Lower lobe of right lung (tissue), 2 donors: ENCODE results near the gene CHD5. TPM values are rescaled to one million over a fixed set of nuclear protein-coding genes. Genes with fewer than 3 reads are reported as not detected.

Experiments
- ATAC-seq, 2 donors: fragments of 200-7000 bp; cut with Tn5 transposase; one replicate each; pipeline ENCODE4 v1.9.1; 2020 to 2022; ENCODE audit warnings: mild to moderate bottlenecking in 2 of 2, moderate library complexity in 2 of 2
- DNase-seq: peaks from one replicate; pipeline ENCODE4 v3.0.0-alpha.2; 2020
- H3K27ac ChIP-seq: fragments of 200-600 bp; one replicate; pipeline ENCODE4 v1.8.0; 2022
- H3K27me3 ChIP-seq: fragments of 200-600 bp; one replicate; pipeline ENCODE4 v1.8.0; 2022; ENCODE audit warnings: low read depth
- H3K36me3 ChIP-seq: fragments of 200-600 bp; one replicate; pipeline ENCODE4 v1.8.0; 2022; ENCODE audit warnings: mild to moderate bottlenecking
- H3K4me1 ChIP-seq: fragments of 200-600 bp; one replicate; pipeline ENCODE4 v1.8.0; 2022
- H3K4me3 ChIP-seq: fragments of 200-600 bp; one replicate; pipeline ENCODE4 v1.8.0; 2022; ENCODE audit warnings: mild to moderate bottlenecking
- H3K9me3 ChIP-seq: fragments of 200-600 bp; one replicate; pipeline ENCODE4 v1.8.0; 2022
- CTCF ChIP-seq: fragments of 200-600 bp; IDR thresholded peaks from one replicate; pipeline ENCODE4 v1.8.0; 2022; ENCODE audit warnings: antibody characterized with exemption, mild to moderate bottlenecking
- intact Hi-C: fragments of 100-400 bp; cut with DNase I; formaldehyde crosslinking; loops from one replicate; pipeline ENCODE4 v1.11.0; 2022
- total RNA-seq: library from RNA; stranded (reverse); fragmentation: NEBNext Ultra II Directional; extraction: Animal tissue kit (Norgen Biotek cat#: 25700); gene quantifications from one replicate; pipeline ENCODE4 v1.2.1, GENCODE V29; 2021
- donor health status: DM: no; HTN: yes; CAD: no; lungs with severe emphysema.

Gene CHD5
- total RNA-seq, 1 donor from 2014 or later: 0.56 TPM

- H3K9me3 ChIP-seq: no peaks in the 10 kb centered on the region
- H3K4me1 ChIP-seq: peaks cover 13% of the 10 kb centered on the region
- H3K4me3 ChIP-seq: no peak overlapping the region
- DNase-seq: no peak
- H3K27ac ChIP-seq: no peak overlapping the region
- ATAC-seq: no peak
- peaks cover 48% of the 10 kb centered on the region for H3K27me3 ChIP-seq
- intact Hi-C loops: no loop called here
- TF ChIP-seq CTCF: no peak
- peaks cover 5% of the 10 kb centered on the region for H3K36me3 ChIP-seq
Measured at GRCh38 chr1:6180707-6181311, 688 bp upstream of the CHD5 start.

- DNase-seq (no peak), ATAC-seq (no peak)
- Histone ChIP-seq H3K27ac (no peak overlapping the region), H3K36me3 (no peaks in the 10 kb centered on the region), H3K27me3 (peaks cover 48% of the 10 kb centered on the region), H3K4me1 (peaks cover 13% of the 10 kb centered on the region), H3K9me3 (no peaks in the 10 kb centered on the region), H3K4me3 (peak overlapping the region; percentile 17)
- intact Hi-C loops: no loop called here
- TF ChIP-seq CTCF: no peak
Measured at GRCh38 chr1:6179564-6180175, 451 bp downstream of the CHD5 start.

GRCh38 chr1:6178751-6179563 lies 1.2 kb downstream of the CHD5 start:
- ATAC-seq: no peak
- Histone ChIP-seq H3K27ac (no peak overlapping the region), H3K4me3 (peak overlapping the region; percentile 21), H3K36me3 (no peaks in the 10 kb centered on the region), H3K27me3 (peaks cover 48% of the 10 kb centered on the region), H3K9me3 (no peaks in the 10 kb centered on the region), H3K4me1 (peaks cover 13% of the 10 kb centered on the region)
- DNase-seq: no peak
- intact Hi-C loops: no loop called here
- no peak for TF ChIP-seq CTCF

DNA sequence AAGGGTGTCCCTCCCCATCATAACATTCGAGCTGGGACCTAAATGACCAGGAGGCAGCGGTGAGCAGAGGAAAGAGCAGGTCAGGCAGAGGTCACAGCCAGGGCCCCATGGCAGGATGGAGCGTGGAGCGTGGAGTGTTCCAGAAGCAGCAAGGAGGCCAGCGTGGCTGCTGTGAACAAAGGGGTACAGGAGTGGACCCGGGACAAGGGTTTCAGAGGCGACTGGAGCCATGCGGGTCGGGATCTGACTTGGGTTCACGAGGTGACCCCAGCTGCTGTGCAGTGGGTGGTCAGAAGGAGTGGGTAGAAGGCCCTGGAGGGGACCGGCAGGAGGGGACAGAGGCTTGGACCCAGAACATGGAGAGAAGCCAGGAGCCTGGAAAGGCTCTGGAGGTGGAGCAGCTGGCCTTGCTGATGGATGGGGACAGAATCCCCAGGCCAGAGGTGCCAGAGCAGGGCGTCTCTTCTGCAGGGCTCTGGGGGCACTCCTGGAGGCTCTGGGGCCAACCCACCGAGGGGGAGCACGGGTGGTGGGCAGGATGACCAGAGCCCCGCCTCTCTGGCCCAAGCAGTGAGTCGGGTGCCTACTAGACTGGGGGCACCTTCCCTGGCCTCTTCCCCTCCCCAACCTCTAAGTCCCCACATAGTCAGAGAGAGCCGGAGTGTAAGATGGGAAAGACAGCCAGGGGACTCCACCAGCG lies 2.3 kb downstream of the CHD5 start:
- Histone ChIP-seq H3K27me3 (peaks cover 51% of the 10 kb centered on the region), H3K4me1 (peaks cover 13% of the 10 kb centered on the region), H3K9me3 (no peaks in the 10 kb centered on the region), H3K27ac (no peak overlapping the region), H3K36me3 (no peaks in the 10 kb centered on the region), H3K4me3 (no peak overlapping the region)
- intact Hi-C loops: no loop called here
- TF ChIP-seq CTCF: no peak
- DNase-seq (no peak), ATAC-seq (no peak)

- H3K4me1 ChIP-seq: peaks cover 13% of the 10 kb centered on the region
Measured at GRCh38 chr1:6176779-6177178, 3.3 kb downstream of the CHD5 start.

More at GRCh38 chr1:6176779-6177178, 3.3 kb downstream of the CHD5 start:
- Histone ChIP-seq H3K4me3 (no peak overlapping the region), H3K27me3 (peaks cover 60% of the 10 kb centered on the region), H3K36me3 (no peaks in the 10 kb centered on the region), H3K9me3 (no peaks in the 10 kb centered on the region), H3K27ac (no peak overlapping the region)
- intact Hi-C loops: no loop called here
- DNase-seq (no peak), ATAC-seq (no peak)
- no peak for TF ChIP-seq CTCF
